Erythroblast (primary cell): ENCODE results near the gene CASP12.

Source experiments
- DNase-seq, 2 experiments: peaks; one replicate each; lab custom pipeline; 2025; lab: John Stamatoyannopoulos, UW
- GATA1 ChIP-seq: IDR thresholded peaks from 2 replicates; pipeline ENCODE4 v1.6.1; 2011; ENCODE audit warnings: low read depth, mild to moderate bottlenecking, control low read depth, low read length, moderate library complexity
- POLR2A ChIP-seq: IDR thresholded peaks from 2 replicates; pipeline ENCODE4 v1.6.1; 2011; ENCODE audit warnings: mild to moderate bottlenecking, low read length

The CASP12 gene

GRCh38 chr11:104908186-104908531 is 9.9 kb upstream of the CASP12 start:
- DNase-seq: no peak
- TF ChIP-seq GATA1 (no peak), POLR2A (no peak)

- no peak for DNase-seq
- TF ChIP-seq POLR2A: no peak
- no peak for TF ChIP-seq GATA1
These were observed 9.4 kb upstream of the CASP12 start for GRCh38 chr11:104907521-104908185.

- no peak for DNase-seq
- TF ChIP-seq GATA1 (no peak), POLR2A (no peak)
These were observed 7.0 kb upstream of the CASP12 start for GRCh38 chr11:104905271-104905670.

- DNase-seq: no peak
- no peak for TF ChIP-seq GATA1
- no peak for TF ChIP-seq POLR2A
These were observed 966 bp upstream of the CASP12 start for GRCh38 chr11:104899226-104899625.

- TF ChIP-seq POLR2A (no peak), GATA1 (no peak)
- DNase-seq: no peak
These were observed 389 bp upstream of the CASP12 start for GRCh38 chr11:104898685-104899013.

GRCh38 chr11:104895634-104896033 is 2.6 kb downstream of the CASP12 start:
- no peak for TF ChIP-seq GATA1
- no peak for DNase-seq

GRCh38 chr11:104893876-104894275 is 4.4 kb downstream of the CASP12 start:
- DNase-seq: no peak
- no peak for TF ChIP-seq GATA1
- TF ChIP-seq POLR2A: no peak

- no peak for TF ChIP-seq GATA1
- no peak for TF ChIP-seq POLR2A
- DNase-seq: no peak
These were observed 5.3 kb downstream of the CASP12 start for GRCh38 chr11:104892723-104893511.

GRCh38 chr11:104891135-104891534 is 7.1 kb downstream of the CASP12 start:
- TF ChIP-seq GATA1 (no peak), POLR2A (no peak)
- DNase-seq: no peak

- TF ChIP-seq POLR2A: no peak
- no peak for TF ChIP-seq GATA1
- no peak for DNase-seq
These were observed 14.9 kb downstream of the CASP12 start for GRCh38 chr11:104883342-104883741.

GRCh38 chr11:104881117-104881794 is 17.0 kb downstream of the CASP12 start:
- no peak for TF ChIP-seq POLR2A
- no peak for TF ChIP-seq GATA1
- no peak for DNase-seq

GRCh38 chr11:104879514-104880190 is 18.6 kb downstream of the CASP12 start:
- TF ChIP-seq POLR2A (no peak), GATA1 (no peak)

GRCh38 chr11:104876861-104877431 is 21.3 kb downstream of the CASP12 start:
- DNase-seq: no peak
- TF ChIP-seq POLR2A: no peak
- no peak for TF ChIP-seq GATA1

More at GRCh38 chr11:104879514-104880190, 18.6 kb downstream of the CASP12 start:
- no peak for DNase-seq

GRCh38 chr11:104876324-104876723 is 21.9 kb downstream of the CASP12 start:
- no peak for DNase-seq

GRCh38 chr11:104873252-104873651 is 25.0 kb downstream of the CASP12 start:
- TF ChIP-seq GATA1 (no peak), POLR2A (no peak)
- peak in 1 of 2 experiments; percentile 1 for DNase-seq

More at GRCh38 chr11:104876324-104876723, 21.9 kb downstream of the CASP12 start:
- TF ChIP-seq GATA1 (no peak), POLR2A (no peak)
